GM21381 (cell line): ENCODE data around the gene RAC2.
A peak's percentile ranks its signal among the peaks of the same experiment; 100 is the strongest.

Source experiments
- ATAC-seq: cut with Tn5 transposase; IDR thresholded peaks from one replicate; pipeline ENCODE4 v1.9.1; 2021; ENCODE audit warnings: mild to moderate bottlenecking, moderate library complexity; ENCODE audit not compliant: unreplicated experiment

Gene RAC2

GRCh38 chr22:37244114-37244921, at the start of gene RAC2:
TSS of gene RAC2 (minus strand) at chr22:37244269. CDS start at chr22:37244148, 121 bp downstream.
- ATAC-seq, result peak; percentile 47

DNA sequence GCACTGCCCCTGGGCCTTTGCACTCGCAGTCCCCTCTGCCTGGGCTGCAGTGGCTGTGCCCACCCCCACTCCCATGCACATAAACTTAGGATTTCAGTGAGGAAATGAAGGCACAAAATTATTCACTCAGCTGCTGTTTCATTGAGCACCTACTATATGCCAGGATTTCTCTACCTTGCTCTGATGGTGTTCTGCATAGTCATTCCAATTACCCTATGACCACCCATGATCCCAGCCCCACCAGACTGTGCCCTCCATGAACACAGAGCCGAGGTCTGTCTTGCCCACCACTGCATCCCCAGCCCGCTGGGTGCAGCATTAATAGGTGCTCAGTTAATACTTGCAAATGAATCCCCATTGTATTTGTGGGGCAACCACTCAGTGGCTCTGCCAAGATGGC, 49.1 kb upstream of the RAC2 start:
- ATAC-seq, result no peak

GRCh38 chr22:37292641-37293040, 48.6 kb upstream of the RAC2 start:
- no peak for ATAC-seq

DNA sequence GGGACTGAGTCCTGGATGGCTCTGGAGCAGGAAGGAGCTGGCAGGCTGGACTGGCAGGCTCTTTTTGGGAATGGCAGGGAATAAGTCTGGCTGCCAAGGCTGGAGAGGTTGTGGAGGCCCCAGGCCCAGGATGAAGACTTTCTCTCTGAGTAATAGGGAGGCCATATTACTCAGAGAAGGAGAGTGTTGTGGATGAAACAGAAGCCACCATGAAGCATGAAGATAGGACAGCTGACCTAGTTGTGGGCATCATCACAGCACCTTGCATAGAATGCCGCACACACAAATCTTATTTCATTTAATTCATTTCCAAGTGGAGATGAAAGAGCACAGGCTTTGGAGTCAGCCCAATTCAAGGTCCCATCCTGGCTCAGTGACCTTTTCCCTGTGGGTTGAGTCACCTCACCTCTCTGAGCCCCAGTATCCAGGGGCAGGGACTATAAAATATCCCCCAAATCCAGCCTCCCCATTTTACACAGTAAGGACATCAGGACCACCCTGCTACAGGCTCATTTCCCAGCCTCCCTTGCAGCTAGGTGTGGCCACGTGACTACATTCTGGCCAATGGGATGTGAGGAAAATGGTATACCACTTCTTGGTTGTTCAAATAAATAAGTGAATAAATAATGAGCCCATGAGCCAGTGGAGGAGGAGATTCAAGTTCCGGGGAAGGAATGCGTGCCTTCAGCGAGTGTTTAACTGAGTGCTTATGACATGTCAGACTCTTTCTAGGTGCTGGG, 47.7 kb upstream of the RAC2 start:
- no peak for ATAC-seq

GRCh38 chr22:37290737-37291136, 46.7 kb upstream of the RAC2 start:
- ATAC-seq, result no peak

DNA sequence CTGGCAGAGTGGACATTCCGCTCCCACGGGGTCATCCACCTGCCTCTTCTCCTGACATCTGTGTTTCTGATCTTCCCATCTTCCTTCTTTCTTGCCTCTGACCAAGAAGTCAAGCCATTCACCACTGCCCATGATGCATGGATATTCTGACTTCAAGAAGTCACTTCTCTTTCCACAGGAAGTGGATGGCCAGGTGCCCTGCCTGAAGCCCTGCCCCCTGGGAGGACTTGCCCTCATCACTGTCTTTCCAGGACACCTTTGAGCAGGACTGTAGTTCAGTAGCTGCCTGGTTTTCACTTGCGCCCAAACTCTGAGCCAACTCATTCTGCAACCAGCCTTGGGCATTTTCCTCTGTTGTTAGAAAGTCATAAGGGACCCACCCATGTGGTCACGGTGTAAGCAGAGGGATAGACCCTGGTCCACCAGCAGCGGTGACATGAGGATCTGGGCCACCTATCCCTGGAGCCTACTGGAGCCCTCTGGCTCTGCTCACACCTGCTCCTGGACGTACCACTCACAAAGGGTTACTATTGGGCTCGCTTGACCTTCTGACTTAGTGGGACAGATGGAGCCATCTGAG, 45.2 kb upstream of the RAC2 start:
- ATAC-seq, result no peak

GRCh38 chr22:37288521-37288920, 44.5 kb upstream of the RAC2 start:
- no peak for ATAC-seq

DNA sequence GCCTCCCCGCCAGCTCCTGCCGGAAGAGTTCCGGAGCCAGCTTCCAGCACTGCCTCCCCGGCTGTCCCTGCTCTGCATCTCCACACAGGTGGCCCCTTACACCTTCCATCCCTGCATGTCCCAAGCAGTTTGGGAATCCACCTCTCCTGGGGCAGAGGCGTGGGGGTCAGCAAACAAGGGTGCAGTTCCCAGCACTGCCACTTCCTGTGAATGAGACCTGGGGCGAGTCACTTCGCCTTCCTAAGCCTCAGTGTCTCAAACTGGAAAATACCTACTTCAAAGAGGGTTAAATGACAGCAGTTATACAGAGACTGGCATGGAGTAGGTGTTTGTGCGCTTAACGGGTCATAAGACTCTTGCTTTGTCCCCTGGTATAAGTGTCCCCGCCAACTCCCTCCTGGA, 43.5 kb upstream of the RAC2 start:
- ATAC-seq, result no peak

DNA sequence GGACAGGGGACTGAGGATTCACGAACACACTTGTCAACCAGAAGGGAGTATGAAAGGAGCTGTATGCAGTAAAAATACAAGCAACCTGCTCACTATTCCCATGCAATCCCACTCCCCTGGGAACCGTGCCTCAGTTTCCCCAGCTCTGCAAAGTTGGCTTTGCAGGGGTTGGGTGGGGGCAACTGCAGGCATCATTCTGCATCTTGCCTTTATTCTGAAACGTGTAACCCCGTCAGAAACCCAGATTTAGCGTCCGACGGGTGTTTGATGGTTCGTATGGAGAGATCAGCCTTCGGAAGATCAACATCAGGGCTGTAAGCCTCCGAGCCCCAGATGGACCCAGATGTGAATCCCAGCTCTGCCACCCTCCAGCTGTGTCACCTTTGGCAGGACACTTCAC, 41.9 kb upstream of the RAC2 start:
- no peak for ATAC-seq

- no peak for ATAC-seq
These were observed 40.8 kb upstream of the RAC2 start for GRCh38 chr22:37284805-37285355.

DNA sequence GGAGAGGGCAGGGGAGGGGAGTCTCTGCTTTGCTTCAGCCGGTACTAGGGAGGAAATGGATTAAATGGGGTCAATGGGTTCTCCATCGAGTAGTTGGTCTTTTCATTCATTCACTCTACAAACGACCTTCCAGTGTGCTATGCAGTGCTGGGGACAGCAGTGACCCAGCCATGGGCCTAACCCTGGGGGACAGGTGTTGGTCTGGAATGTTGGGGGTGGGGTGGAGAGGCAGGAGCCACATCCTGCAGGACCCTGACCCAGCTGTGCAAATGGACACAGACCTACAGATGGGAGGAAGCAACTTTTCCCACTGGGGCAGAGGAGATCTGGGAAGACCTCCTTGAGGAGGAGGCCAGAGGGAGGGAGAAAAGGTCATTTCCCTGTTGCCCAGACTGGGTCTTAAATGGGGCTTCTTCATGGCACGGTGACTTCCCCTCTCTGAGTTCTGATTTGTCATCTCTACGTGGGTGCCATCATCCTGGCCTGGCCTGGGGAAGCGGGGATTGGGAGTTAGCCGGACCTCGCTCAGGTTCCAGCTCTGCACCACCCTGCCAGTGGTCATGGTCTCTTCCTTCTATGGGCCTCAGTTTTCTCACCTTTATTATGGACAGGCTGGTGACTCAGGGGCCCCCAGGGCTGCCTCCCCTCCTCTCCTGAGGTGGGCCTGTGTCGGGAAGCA, 40.2 kb upstream of the RAC2 start:
- no peak for ATAC-seq

- no peak for ATAC-seq
These were observed 39.4 kb upstream of the RAC2 start for GRCh38 chr22:37283393-37283937.

GRCh38 chr22:37282385-37282677, 38.3 kb upstream of the RAC2 start, which contains the start of gene CYTH4:
TSS of gene CYTH4 (plus strand) at chr22:37282508. CDS start at chr22:37282570, 62 bp downstream.
- no peak for ATAC-seq

- ATAC-seq, result no peak
These were observed 37.7 kb upstream of the RAC2 start for GRCh38 chr22:37281646-37282384.

DNA sequence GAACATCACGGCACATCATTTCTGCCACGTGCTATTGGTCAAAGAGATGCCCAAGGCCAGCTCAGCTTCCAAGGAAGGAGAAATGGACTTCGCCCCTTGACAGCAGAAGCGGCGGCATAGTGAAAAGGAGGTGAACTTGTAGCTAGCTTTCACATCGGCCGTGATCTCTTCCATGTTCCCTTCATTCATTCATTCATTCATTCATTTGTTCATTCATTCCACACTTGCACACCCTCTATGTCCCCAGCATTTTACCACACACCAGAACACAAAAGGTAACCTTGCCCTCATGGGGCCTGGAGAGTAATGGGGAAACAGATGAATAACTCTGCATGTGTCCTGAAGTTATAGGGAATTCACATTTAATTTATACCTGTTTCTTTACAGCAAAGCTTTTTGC, 37.1 kb upstream of the RAC2 start:
- no peak for ATAC-seq

DNA sequence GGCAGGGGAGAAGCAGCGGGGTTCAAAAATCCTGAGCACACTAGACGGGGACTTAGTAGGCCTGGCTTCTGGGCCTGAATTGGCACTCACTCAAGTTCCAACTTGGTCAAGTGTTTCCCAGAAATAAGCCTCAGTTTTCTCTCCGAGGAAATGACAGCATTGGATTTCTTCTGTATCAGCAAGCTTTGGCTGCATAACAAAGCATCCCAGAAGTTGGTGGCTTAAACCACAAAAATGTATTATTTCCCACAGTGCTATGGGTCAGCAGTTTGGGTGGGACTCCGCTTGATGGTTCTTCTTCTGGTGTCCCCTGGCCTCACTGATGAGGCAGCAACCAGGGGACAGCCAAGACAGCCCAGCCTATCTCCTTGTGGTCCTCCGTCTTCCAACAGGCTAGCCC, 36.6 kb upstream of the RAC2 start:
- ATAC-seq, result no peak

DNA sequence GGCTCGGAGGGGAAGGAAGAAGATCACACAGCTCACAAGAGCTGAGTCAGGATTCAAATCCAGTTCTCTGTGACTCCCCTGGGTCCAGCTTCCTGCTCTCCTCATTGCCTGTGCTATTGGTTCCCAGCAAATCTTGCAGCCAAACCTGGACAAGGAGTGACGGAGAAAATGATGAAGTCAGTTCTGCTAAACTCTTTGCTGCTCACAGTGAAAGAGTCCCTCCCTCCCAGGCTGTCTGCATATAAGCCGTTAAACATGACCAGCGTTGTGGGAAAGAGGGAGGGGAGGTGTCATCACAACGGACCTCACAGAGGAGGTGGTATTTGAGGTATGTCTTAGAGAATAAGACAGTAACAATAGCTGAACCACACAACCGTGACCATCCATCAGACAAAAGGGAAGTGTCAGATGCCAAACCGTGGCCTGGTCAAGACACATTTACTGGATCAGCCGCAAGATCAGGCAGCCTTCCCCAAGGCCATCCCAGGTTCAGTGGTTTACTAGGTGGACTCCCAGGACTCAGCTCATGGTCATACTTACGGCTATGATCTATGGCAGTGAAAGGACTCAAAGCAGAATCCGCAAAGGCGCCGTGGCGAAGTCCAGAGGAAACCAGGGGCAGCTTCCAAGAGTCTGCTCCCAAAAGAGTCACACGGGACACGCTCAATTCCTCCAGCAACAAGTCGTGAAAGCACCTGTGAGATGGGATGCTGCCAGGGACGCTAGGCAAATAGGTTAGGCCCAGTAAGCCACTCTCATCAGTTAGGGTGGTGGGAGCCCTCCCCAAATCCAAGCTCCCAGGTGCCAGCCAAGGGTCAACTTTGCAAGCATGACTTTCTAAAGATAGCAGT, 35.5 kb upstream of the RAC2 start:
- ATAC-seq, result no peak

- no peak for ATAC-seq
These were observed 34.2 kb upstream of the RAC2 start for GRCh38 chr22:37278261-37278660.

GRCh38 chr22:37277384-37277783, 33.3 kb upstream of the RAC2 start:
- no peak for ATAC-seq
